HepG2 (cell line): ENCODE data around the gene PIK3CG. TPM values are rescaled to one million over a fixed set of nuclear protein-coding genes. Genes with fewer than 3 reads are reported as not detected.
"Not testable (repeated sequence)": the region's sequence is repeated elsewhere in the genome, so short reads cannot be mapped to it uniquely, and the experiment has no call there.

Experiments
- ATAC-seq: fragments of 200-7000 bp; cut with Tn5 transposase; 3 replicates; pipeline ENCODE4 v1.9.1; 2020; ENCODE audit warnings: mild to moderate bottlenecking, moderate library complexity
- BruUV-seq: library from RNA; stranded (reverse); fragments of 400-500 nt; replicated peaks from 2 replicates; lab custom pipeline; 2021; lab: Mats Ljungman, UMichigan
- CTCF ChIA-PET: fragments of 300-600 bp; formaldehyde crosslinking; extraction: SDS; loops from one replicate; lab custom pipeline; 2021; ENCODE audit warnings: low total read pairs, inconsistent platforms, low intra/inter-chr PET ratio; lab: Yijun Ruan, JAX
- POLR2A ChIA-PET: fragments of 350-600 bp; sonication (Branson Sonifier 250); formaldehyde crosslinking; loops from one replicate; lab custom pipeline; 2020; ENCODE audit warnings: antibody characterized with exemption, inconsistent platforms; lab: Yijun Ruan, JAX
- DNase-seq: peaks from one replicate; pipeline ENCODE4 v3.0.0-alpha.2; 2015; ENCODE audit warnings: low spot score
- FAIRE-seq: peaks from 3 replicates; lab custom pipeline; 2011; peaks lifted over from hg19 to GRCh38; lab: Jason Lieb, UNC
- H2AFZ ChIP-seq: one replicate; pipeline ENCODE4 v1.6.1; 2011; ENCODE audit warnings: low read length, inconsistent platforms
- H3K27ac ChIP-seq: fragments of 300-600 bp; 3 replicates; pipeline ENCODE4 v1.8.0; 2011; ENCODE audit warnings: mixed run types, mild to moderate bottlenecking, mixed read lengths, low read length, inconsistent platforms; ENCODE audit not compliant: insufficient read depth; ENCODE audit errors: extremely low read length
- H3K27me3 ChIP-seq, 2 experiments: fragments of 200-600 bp in 1 of 2; 2 replicates in 1 of 2; 3 replicates in 1 of 2; pipeline versions ENCODE4 v1.6.0 to v1.8.0; 2011; ENCODE audit warnings: low read length in 2 of 2, mild to moderate bottlenecking in 2 of 2, moderate library complexity in 2 of 2, inconsistent platforms in 1 of 2; ENCODE audit not compliant: insufficient read depth in 2 of 2, control insufficient read depth in 1 of 2
- H3K36me3 ChIP-seq, 2 experiments: fragments of 200-600 bp in 1 of 2; replicated peaks in 1 of 2; 2 replicates in 1 of 2; 3 replicates in 1 of 2; pipeline versions ENCODE4 v1.5.1 to v1.8.0; 2011; ENCODE audit warnings: low read length in 2 of 2, inconsistent platforms in 1 of 2; ENCODE audit not compliant: insufficient read depth in 2 of 2, control insufficient read depth in 1 of 2
- H3K4me1 ChIP-seq: 2 replicates; pipeline ENCODE4 v1.5.1; 2012; ENCODE audit warnings: low read length, inconsistent platforms; ENCODE audit not compliant: insufficient read depth
- H3K4me2 ChIP-seq: 2 replicates; pipeline ENCODE4 v1.6.0; 2011; ENCODE audit warnings: low read depth, low read length, inconsistent platforms
- H3K4me3 ChIP-seq, 3 experiments: fragments of 200-600 bp in 1 of 3; sonication (generic), shearing (Covaris generic) in 1 of 3; replicated peaks in 1 of 3; 2 replicates each; pipeline ENCODE4 v1.5.1; 2011 to 2016; ENCODE audit warnings: low read length in 3 of 3, inconsistent platforms in 2 of 3, low read depth in 2 of 3, mild to moderate bottlenecking in 2 of 3, control low read depth in 1 of 3, mixed read lengths in 1 of 3; ENCODE audit not compliant: insufficient read depth in 1 of 3
- H3K79me2 ChIP-seq: one replicate; pipeline ENCODE4 v1.6.1; 2011; ENCODE audit warnings: low read length, inconsistent platforms; ENCODE audit not compliant: insufficient read depth
- H3K9ac ChIP-seq: 2 replicates; pipeline ENCODE4 v1.6.0; 2011; ENCODE audit warnings: mild to moderate bottlenecking, low read depth, low read length, inconsistent platforms; ENCODE audit not compliant: insufficient read depth
- H3K9me3 ChIP-seq: 2 replicates; pipeline ENCODE4 v1.5.1; 2012; ENCODE audit warnings: mild to moderate bottlenecking, low read length
- H4K20me1 ChIP-seq: 2 replicates; pipeline ENCODE4 v1.6.0; 2011; ENCODE audit warnings: inconsistent platforms, mild to moderate bottlenecking, low read length, moderate library complexity; ENCODE audit not compliant: insufficient read depth
- MAFK ChIP-seq, 2 experiments: IDR thresholded peaks in 1 of 2; conservative IDR thresholded peaks in 1 of 2; 2 replicates each; pipeline ENCODE4 v1.6.1; 2011; ENCODE audit warnings: improper control_type of control experiment in 2 of 2, low read length in 2 of 2
- ZNF224 ChIP-seq: sonication (generic); formaldehyde crosslinking; IDR thresholded peaks from 2 replicates; pipeline ENCODE4 v1.5.0; 2020; ENCODE audit warnings: mild to moderate bottlenecking, missing genetic modification reagents
- WGBS: methylation state at CpG from one replicate; pipeline ENCODE4 v1.1.6; 2017; ENCODE audit warnings: low lambda C conversion rate; 5-methylcytosine and 5-hydroxymethylcytosine counted together
- in situ Hi-C: cut with HindIII; loops from 2 replicates; pipeline ENCODE4 v1.10.0; 2017; ENCODE audit warnings: low pct_unique_long_range_greater_than_20kb; ENCODE audit not compliant: extremely low pct_ligation_motif_present
- intact Hi-C: fragments of 100-400 bp; cut with micrococcal nuclease; formaldehyde crosslinking; loops from one replicate; pipeline ENCODE4 v1.10.0; 2022; ENCODE audit not compliant: unreplicated experiment
- polyA plus RNA-seq, 8 experiments: library from polyadenylated mRNA; depleted of rRNA in 3 of 8; stranded (reverse) in 7 of 8; unstranded in 1 of 8; fragments of >200 nt; fragmentation: Illumina TruSeq in 4 of 8; extraction: Trizol in 4 of 8; gene quantifications; 2 replicates each; pipeline versions ENCODE4 v1.2.1 to v1.2.3, GENCODE V29; 2011 to 2016; ENCODE audit warnings: low read depth in 4 of 8, missing spikeins in 1 of 8, mixed read lengths in 1 of 8; ENCODE audit not compliant: insufficient read depth in 1 of 8
- total RNA-seq, 5 experiments: library from RNA; depleted of rRNA; stranded (reverse); fragments of >200 nt; fragmentation: Illumina TruSeq; extraction: Trizol; gene quantifications; 2 replicates each; pipeline ENCODE4 v1.2.3, GENCODE V29; 2016; ENCODE audit warnings: low read depth in 1 of 5

Gene PIK3CG
- total and polyA plus RNA-seq, 2 of the 13 experiments (the other 11 are each of a cell fraction or from before 2014, with no cell fraction given) = not detected

DNA sequence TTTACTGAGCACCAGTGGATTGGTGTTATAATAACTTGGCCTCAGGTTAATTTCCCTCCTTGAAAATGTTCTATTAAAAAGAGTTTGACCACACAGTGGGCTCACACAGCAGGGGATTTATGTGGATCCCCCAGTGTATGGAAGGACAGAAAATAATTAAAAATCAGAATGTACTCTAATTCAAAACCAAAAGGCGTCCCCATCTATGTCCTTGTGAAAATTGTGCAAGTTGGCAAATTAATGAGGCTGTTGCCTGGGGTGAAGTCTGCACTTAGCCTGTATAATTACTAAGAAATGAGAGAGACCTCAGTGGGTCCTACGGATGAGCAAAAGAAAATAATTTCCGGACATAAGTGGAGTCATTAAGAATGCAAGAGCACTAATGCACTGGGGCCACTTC is 31.1 kb downstream of the PIK3CG start:
- BruUV-seq = no TSS peak
- Histone ChIP-seq H3K9ac (no peak overlapping the region), H4K20me1 (no peaks in the 10 kb centered on the region), H3K27me3 (no peaks in the 10 kb centered on the region; a peak in 1 of 5 replicates), H2AFZ (no peak overlapping the region), H3K4me2 (no peak overlapping the region), H3K4me3 (no peak overlapping the region), H3K27ac (no peak overlapping the region), H3K4me1 (no peaks in the 10 kb centered on the region), H3K36me3 (no peaks in the 10 kb centered on the region), H3K79me2 (no peaks in the 10 kb centered on the region), H3K9me3 (no peaks in the 10 kb centered on the region)
- FAIRE-seq (no peak), ATAC-seq (no peak), DNase-seq (no peak)
- POLR2A ChIA-PET = no interaction called here
- 14% methylated on average over 3 of the region's 3 CpGs for WGBS
- in situ Hi-C loops = no loop called here
- TF ChIP-seq MAFK (conservative IDR thresholded peaks at IDR 0.05 in 1 of 2, IDR thresholded peaks at IDR 0.05 in 1 of 2; ENCODE audit: low read length in 2 of 2) (peak; percentile 30 to 42; a peak in 3 of 4 replicates), ZNF224 (CRISPR knock-in tag) (no peak)
- CTCF ChIA-PET = no interaction called here
- intact Hi-C loops = no loop called here

DNA sequence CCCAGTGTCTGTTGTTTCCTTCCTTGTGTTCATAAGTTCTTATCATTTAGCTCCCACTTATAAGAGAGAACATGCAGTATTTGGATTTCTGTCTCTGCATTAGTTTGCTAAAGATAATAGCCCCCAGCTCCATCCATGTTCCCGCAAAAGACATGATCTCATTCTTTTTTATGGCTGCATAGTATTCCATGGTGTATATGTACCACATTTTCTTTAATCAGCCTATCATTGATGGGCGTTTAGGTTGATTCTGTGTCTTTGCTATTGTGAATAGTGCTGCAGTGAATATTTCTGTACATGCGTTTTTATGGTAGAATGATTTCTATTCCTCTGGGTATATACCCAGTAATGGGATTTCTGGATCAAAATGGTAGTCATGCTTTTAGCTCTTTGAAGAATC is 32.5 kb downstream of the PIK3CG start:
- in situ Hi-C loops, ATAC-seq, intact Hi-C loops, H3K4me2 ChIP-seq, H3K27me3 ChIP-seq, H3K9ac ChIP-seq, H3K79me2 ChIP-seq, H3K4me1 ChIP-seq, CTCF ChIA-PET, H3K36me3 ChIP-seq, H4K20me1 ChIP-seq, DNase-seq, POLR2A ChIA-PET, BruUV-seq, H2AFZ ChIP-seq, H3K4me3 ChIP-seq, FAIRE-seq, H3K9me3 ChIP-seq, H3K27ac ChIP-seq: not testable (repeated sequence)
- 0% methylated on average over 3 of the region's 3 CpGs for WGBS

DNA sequence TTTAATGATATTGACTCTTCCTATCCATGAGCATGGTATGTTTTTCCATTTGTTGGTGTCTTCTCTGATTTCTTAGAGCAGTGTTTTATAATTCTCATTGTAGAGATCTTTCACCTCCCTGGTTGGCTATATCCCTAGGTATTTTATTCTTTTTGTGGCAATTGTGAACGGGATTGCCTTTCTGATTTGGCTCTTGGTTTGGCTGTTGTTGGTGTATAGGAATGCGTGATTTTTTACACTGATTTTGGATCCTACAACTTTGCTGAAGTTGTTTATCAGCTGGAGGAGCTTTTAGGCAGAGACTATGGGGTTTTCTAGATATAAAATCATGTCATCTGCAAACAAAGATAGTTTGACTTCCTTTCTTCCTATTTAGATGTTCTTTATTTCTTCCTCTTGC is 33.9 kb downstream of the PIK3CG start:
- H3K9ac ChIP-seq, H3K4me1 ChIP-seq, H3K79me2 ChIP-seq, H3K4me2 ChIP-seq, H3K4me3 ChIP-seq, ATAC-seq, POLR2A ChIA-PET, H3K27ac ChIP-seq, in situ Hi-C loops, H3K9me3 ChIP-seq, H2AFZ ChIP-seq, intact Hi-C loops, CTCF ChIA-PET, H3K36me3 ChIP-seq, H4K20me1 ChIP-seq, H3K27me3 ChIP-seq, FAIRE-seq, DNase-seq, BruUV-seq: not testable (repeated sequence)
- 0% methylated on average over 2 of the region's 2 CpGs for WGBS
